NCI-H748 treated with DMSO at 0.1 percent for 48 hours (cell line): ENCODE data around the gene MCRIP1.
"Not testable (repeated sequence)": the region's sequence is repeated elsewhere in the genome, so short reads cannot be mapped to it uniquely, and the experiment has no call there.

Source experiments
- DNase-seq: peaks from one replicate; lab custom pipeline; 2025; lab: John Stamatoyannopoulos, UW

The MCRIP1 gene

GRCh38 chr17:81840826-81841778 is 8.0 kb upstream of the MCRIP1 start:
- no peak for DNase-seq

GRCh38 chr17:81840059-81840458 is 7.0 kb upstream of the MCRIP1 start:
- DNase-seq, result not testable (repeated sequence)

GRCh38 chr17:81839301-81839700 is 6.2 kb upstream of the MCRIP1 start:
- DNase-seq, result no peak

GRCh38 chr17:81838753-81839255 is 5.7 kb upstream of the MCRIP1 start:
- DNase-seq, result no peak

- no peak for DNase-seq
These were observed 4.5 kb upstream of the MCRIP1 start for GRCh38 chr17:81837641-81838040.

- no peak for DNase-seq
These were observed 1.8 kb upstream of the MCRIP1 start, which contains the start of gene PPP1R27 for GRCh38 chr17:81834831-81835267. TSS of gene PPP1R27 (minus strand) at chr17:81835050. CDS start at chr17:81834953, 97 bp downstream.

- DNase-seq, result no peak
These were observed 1.1 kb upstream of the MCRIP1 start for GRCh38 chr17:81833921-81834830.

- peak; percentile 76 for DNase-seq
These were observed 407 bp downstream of the MCRIP1 start for GRCh38 chr17:81832608-81833159.

- no peak for DNase-seq
These were observed 1.0 kb downstream of the MCRIP1 start for GRCh38 chr17:81831957-81832607.

GRCh38 chr17:81831563-81831956 is 1.5 kb downstream of the MCRIP1 start:
- no peak for DNase-seq

GRCh38 chr17:81829858-81830257 is 3.2 kb downstream of the MCRIP1 start:
- DNase-seq, result no peak

- DNase-seq, result no peak
These were observed 4.4 kb downstream of the MCRIP1 start for GRCh38 chr17:81828656-81829055.

- no peak for DNase-seq
These were observed 7.1 kb downstream of the MCRIP1 start for GRCh38 chr17:81825841-81826466.

GRCh38 chr17:81824595-81824994 is 8.5 kb downstream of the MCRIP1 start:
- no peak for DNase-seq

GRCh38 chr17:81823820-81824550 is 9.1 kb downstream of the MCRIP1 start:
- DNase-seq, result no peak

- DNase-seq, result no peak
These were observed 9.9 kb downstream of the MCRIP1 start for GRCh38 chr17:81822996-81823819.

- no peak for DNase-seq
These were observed 10.8 kb downstream of the MCRIP1 start for GRCh38 chr17:81822312-81822637.

GRCh38 chr17:81821603-81822311 is 11.3 kb downstream of the MCRIP1 start:
- no peak for DNase-seq

GRCh38 chr17:81821147-81821546 is 11.9 kb downstream of the MCRIP1 start:
- no peak for DNase-seq
